ENCODE results near the gene POU5F1. TPM values are rescaled to one million over a fixed set of nuclear protein-coding genes. Genes with fewer than 3 reads are reported as not detected.

The POU5F1 gene
- total RNA-seq, 1 donor from 2014 or later: 9.7 TPM

- peak; percentile 31 for DNase-seq (ENCODE audit: low spot score)
Measured at GRCh38 chr6:31114970-31115849, 55.3 kb downstream of the POU5F1 start.

GRCh38 chr6:31114541-31114878 is 56.0 kb downstream of the POU5F1 start, which contains the start of gene PSORS1C1:
Gene PSORS1C1 (plus strand): TSS chr6:31114800. CDS start chr6:31129633, 14,833 bp downstream.
- peak; percentile 85 for DNase-seq (ENCODE audit: low spot score)

Other genes starting within 250 kb of the POU5F1 start
- 149 TPM for gene SFTA2, start 238.5 kb downstream of the POU5F1 start, total RNA-seq
- 93.5 TPM for gene MUCL3, start 229.7 kb downstream of the POU5F1 start, total RNA-seq
- gene MUC21, start 187.0 kb downstream of the POU5F1 start, total RNA-seq: 7.1 TPM
- not detected for gene MUC22, start 160.2 kb downstream of the POU5F1 start, total RNA-seq
- not detected for gene C6orf15, start 58.1 kb downstream of the POU5F1 start, total RNA-seq
- gene PSORS1C1, start 55.9 kb downstream of the POU5F1 start, total RNA-seq: 11.0 TPM
- 0.17 TPM for gene CDSN, start 50.2 kb downstream of the POU5F1 start, total RNA-seq
- gene PSORS1C2, start 31.6 kb downstream of the POU5F1 start, total RNA-seq: not detected
- gene CCHCR1, start 12.9 kb downstream of the POU5F1 start, total RNA-seq: 28.8 TPM
- 4.8 TPM for gene TCF19, start 12.1 kb downstream of the POU5F1 start, total RNA-seq
- gene HLA-C, start 101.4 kb upstream of the POU5F1 start, total RNA-seq: 601 TPM
- gene HLA-B, start 186.5 kb upstream of the POU5F1 start, total RNA-seq: 1,432 TPM
- gene MICA, start 232.9 kb upstream of the POU5F1 start, total RNA-seq: 31.7 TPM

All from mucosa of gallbladder (tissue), 1 donor.